Panc1 (cell line): ENCODE measurements around the gene UNC13A. TPM values are rescaled to one million over a fixed set of nuclear protein-coding genes. Genes with fewer than 3 reads are reported as not detected.

Experiments
- ATAC-seq: fragments of 200-7000 bp; cut with Tn5 transposase; 2 replicates; pipeline ENCODE4 v1.9.1; 2020; ENCODE audit warnings: mild to moderate bottlenecking, moderate library complexity
- BruUV-seq: library from RNA; stranded (reverse); fragments of 400-500 nt; replicated peaks from 2 replicates; lab custom pipeline; 2021; lab: Mats Ljungman, UMichigan
- CTCF ChIA-PET: fragments of 300-600 bp; sonication (Branson Sonifier 250); formaldehyde crosslinking; loops from one replicate; lab custom pipeline; 2022; ENCODE audit warnings: antibody characterized with exemption; lab: Charles Lee
- POLR2A ChIA-PET: fragments of 300-600 bp; sonication (Branson Sonifier 250); formaldehyde crosslinking; loops from one replicate; lab custom pipeline; 2022; ENCODE audit warnings: antibody characterized with exemption; lab: Charles Lee
- DNase-seq: peaks from one replicate; pipeline ENCODE4 v3.0.0-alpha.2; 2010; ENCODE audit warnings: low read depth, low spot score
- H3K27ac ChIP-seq: 2 replicates; pipeline ENCODE4 v1.5.1; 2011; ENCODE audit warnings: mild to moderate bottlenecking, low read length, inconsistent platforms
- H3K27me3 ChIP-seq: fragments of 200-500 bp; sonication (Bioruptor generic); 2 replicates; pipeline ENCODE4 v1.6.0; 2014; ENCODE audit warnings: low read length, inconsistent platforms; ENCODE audit not compliant: control insufficient read depth, insufficient read depth
- H3K36me3 ChIP-seq: fragments of 200-500 bp; sonication (Bioruptor generic); 2 replicates; pipeline ENCODE4 v1.5.1; 2014; ENCODE audit warnings: inconsistent platforms, mild to moderate bottlenecking, low read length, moderate library complexity; ENCODE audit not compliant: control insufficient read depth, insufficient read depth
- H3K4me1 ChIP-seq: 2 replicates; pipeline ENCODE4 v1.5.1; 2011; ENCODE audit warnings: inconsistent platforms, mild to moderate bottlenecking, low read length, moderate library complexity; ENCODE audit not compliant: control insufficient read depth, insufficient read depth
- H3K4me3 ChIP-seq, 2 experiments: 2 replicates each; pipeline ENCODE4 v1.5.1; 2011 to 2012; ENCODE audit warnings: low read depth in 2 of 2, low read length in 2 of 2, mild to moderate bottlenecking in 2 of 2, inconsistent platforms in 1 of 2, moderate library complexity in 1 of 2
- H3K9me3 ChIP-seq: fragments of 200-500 bp; sonication (Bioruptor generic); 2 replicates; pipeline ENCODE4 v1.5.1; 2014; ENCODE audit warnings: low read depth, mild to moderate bottlenecking, inconsistent platforms, low read length, moderate library complexity; ENCODE audit not compliant: control insufficient read depth, insufficient read depth
- POLR2AphosphoS5 ChIP-seq: IDR thresholded peaks from 2 replicates; pipeline ENCODE4 v1.6.1; 2012; ENCODE audit warnings: mild to moderate bottlenecking, low read depth, low read length, moderate library complexity
- REST ChIP-seq, 2 experiments: IDR thresholded peaks; 2 replicates each; pipeline ENCODE4 v1.6.1; 2011 to 2012; ENCODE audit warnings: low read depth in 2 of 2, control low read depth in 1 of 2, low read length in 1 of 2, mild to moderate bottlenecking in 1 of 2, moderate library complexity in 1 of 2; ENCODE audit not compliant: insufficient read depth in 1 of 2
- SIN3A ChIP-seq: IDR thresholded peaks from 2 replicates; pipeline ENCODE4 v1.6.1; 2012; ENCODE audit warnings: low read depth, mild to moderate bottlenecking, low read length, moderate library complexity, borderline replicate concordance; ENCODE audit not compliant: insufficient read depth
- TCF7L2 ChIP-seq: IDR thresholded peaks from 2 replicates; pipeline ENCODE4 v1.6.1; 2011; ENCODE audit warnings: mild to moderate bottlenecking, low read depth, low read length, inconsistent platforms
- in situ Hi-C: cut with HindIII; loops from 2 replicates; pipeline ENCODE4 v1.10.0; 2016; ENCODE audit warnings: low sequenced_read_pairs, low pct_unique_long_range_greater_than_20kb
- intact Hi-C: fragments of 100-400 bp; cut with micrococcal nuclease; formaldehyde crosslinking; loops from one replicate; pipeline ENCODE4 v1.10.0; 2022; ENCODE audit not compliant: unreplicated experiment
- total RNA-seq: library from RNA; stranded (reverse); gene quantifications from one replicate; pipeline ENCODE4 v1.2.1, GENCODE V29; 2021; ENCODE audit not compliant: unreplicated experiment
- TF ChIP-seq, protein P1 (sequence below): fragments of 450-650 bp; IDR thresholded peaks from 2 replicates; pipeline ENCODE4 v1.5.1; 2017; ENCODE audit warnings: mild to moderate bottlenecking

Gene UNC13A
- total RNA-seq, 1 experiment from 2014 or later: 0.46 TPM

- in situ Hi-C loops (no loop called here), intact Hi-C loops (no loop called here)
- Histone ChIP-seq H3K27me3 (0 out of 2 replicates have a peak, but pooled peaks cover 2% of the 10 kb centered on the region), H3K4me3 (no peak overlapping the region), H3K36me3 (no peaks in the 10 kb centered on the region), H3K4me1 (no peaks in the 10 kb centered on the region), H3K9me3 (no peaks in the 10 kb centered on the region), H3K27ac (no peak overlapping the region)
- POLR2A ChIA-PET: no interaction called here
- ATAC-seq (no peak), DNase-seq (no peak)
- TF ChIP-seq, protein P1, sequence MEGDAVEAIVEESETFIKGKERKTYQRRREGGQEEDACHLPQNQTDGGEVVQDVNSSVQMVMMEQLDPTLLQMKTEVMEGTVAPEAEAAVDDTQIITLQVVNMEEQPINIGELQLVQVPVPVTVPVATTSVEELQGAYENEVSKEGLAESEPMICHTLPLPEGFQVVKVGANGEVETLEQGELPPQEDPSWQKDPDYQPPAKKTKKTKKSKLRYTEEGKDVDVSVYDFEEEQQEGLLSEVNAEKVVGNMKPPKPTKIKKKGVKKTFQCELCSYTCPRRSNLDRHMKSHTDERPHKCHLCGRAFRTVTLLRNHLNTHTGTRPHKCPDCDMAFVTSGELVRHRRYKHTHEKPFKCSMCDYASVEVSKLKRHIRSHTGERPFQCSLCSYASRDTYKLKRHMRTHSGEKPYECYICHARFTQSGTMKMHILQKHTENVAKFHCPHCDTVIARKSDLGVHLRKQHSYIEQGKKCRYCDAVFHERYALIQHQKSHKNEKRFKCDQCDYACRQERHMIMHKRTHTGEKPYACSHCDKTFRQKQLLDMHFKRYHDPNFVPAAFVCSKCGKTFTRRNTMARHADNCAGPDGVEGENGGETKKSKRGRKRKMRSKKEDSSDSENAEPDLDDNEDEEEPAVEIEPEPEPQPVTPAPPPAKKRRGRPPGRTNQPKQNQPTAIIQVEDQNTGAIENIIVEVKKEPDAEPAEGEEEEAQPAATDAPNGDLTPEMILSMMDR: no peak
- CTCF ChIA-PET: no interaction called here
- BruUV-seq: no TSS peak
Observed at GRCh38 chr19:17676295-17676694, 11.9 kb downstream of the UNC13A start.

- Histone ChIP-seq H3K36me3 (no peaks in the 10 kb centered on the region), H3K9me3 (no peaks in the 10 kb centered on the region), H3K4me3 (no peak overlapping the region), H3K4me1 (no peaks in the 10 kb centered on the region), H3K27me3 (no peaks in the 10 kb centered on the region), H3K27ac (no peak overlapping the region)
- intact Hi-C loops: no loop called here
- ChIA-PET CTCF (no interaction called here), POLR2A (no interaction called here)
- TF ChIP-seq SIN3A (no peak), REST (IDR thresholded peaks at IDR 0.05; ENCODE audit: insufficient read depth in 1 of 2, low read depth in 2 of 2, low read length in 1 of 2) (no peak), TCF7L2 (no peak), POLR2AphosphoS5 (no peak)
- TF ChIP-seq, protein P1: no peak
- in situ Hi-C loops: no loop called here
- ATAC-seq: peak; percentile 64; the same call in 1 of the 2 replicates
- BruUV-seq: no TSS peak
- no peak for DNase-seq
Observed at GRCh38 chr19:17673937-17674799, 14.0 kb downstream of the UNC13A start.
